Esophagus muscularis mucosa (tissue), 4 donors: ENCODE results near the gene PRDX2. TPM values are rescaled to one million over a fixed set of nuclear protein-coding genes. Genes with fewer than 3 reads are reported as not detected.

Experiments used
- DNase-seq: peaks from one replicate; pipeline ENCODE4 v3.0.0-alpha.2; 2017; ENCODE audit errors: extremely low spot score
- H3K27ac ChIP-seq, 4 donors: fragments of 200-600 bp; sonication (generic); replicated peaks in 1 of 4; 1 replicate in 3 of 4; 2 replicates in 1 of 4; pipeline ENCODE4 v1.5.1; 2016 to 2019; ENCODE audit warnings: mild to moderate bottlenecking in 1 of 4
- H3K27me3 ChIP-seq, 4 donors: fragments of 200-600 bp; sonication (generic); one replicate each; pipeline versions ENCODE4 v1.5.1 to v1.6.0; 2016 to 2019
- H3K36me3 ChIP-seq, 4 donors: fragments of 200-600 bp; sonication (generic); one replicate each; pipeline ENCODE4 v1.5.1; 2016 to 2019
- H3K4me1 ChIP-seq, 4 donors: fragments of 200-600 bp; sonication (generic); one replicate each; pipeline ENCODE4 v1.5.1; 2016 to 2019
- H3K4me3 ChIP-seq, 4 donors: fragments of 200-600 bp; sonication (generic); 1 replicate in 2 of 4; 2 replicates in 2 of 4; pipeline ENCODE4 v1.5.1; 2016 to 2019; ENCODE audit warnings: mild to moderate bottlenecking in 4 of 4, moderate library complexity in 1 of 4
- H3K9me3 ChIP-seq, 4 donors: fragments of 200-600 bp; sonication (generic); 1 replicate in 3 of 4; 2 replicates in 1 of 4; pipeline ENCODE4 v1.5.1; 2016 to 2019
- CTCF ChIP-seq, 3 experiments: fragments of 200-600 bp in 2 of 3; fragments of 450-650 bp in 1 of 3; sonication (generic) in 2 of 3; IDR thresholded peaks; one replicate each; pipeline ENCODE4 v1.5.1; 2017 to 2019; ENCODE audit warnings: antibody characterized with exemption in 3 of 3, mild to moderate bottlenecking in 2 of 3, moderate library complexity in 1 of 3
- EP300 ChIP-seq: sonication (generic); formaldehyde crosslinking; IDR thresholded peaks from one replicate; pipeline ENCODE4 v1.6.1; 2017; ENCODE audit warnings: antibody characterized with exemption
- POLR2A ChIP-seq: fragments of 450-650 bp; IDR thresholded peaks from one replicate; pipeline ENCODE4 v1.6.1; 2017; ENCODE audit warnings: antibody characterized with exemption, moderate library complexity, mild to moderate bottlenecking, low read depth
- POLR2AphosphoS5 ChIP-seq, 2 donors: sonication (generic); formaldehyde crosslinking; IDR thresholded peaks; one replicate each; pipeline ENCODE4 v1.6.1; 2017; ENCODE audit warnings: antibody characterized with exemption in 2 of 2
- WGBS: methylation state at CpG from one replicate; pipeline ENCODE4 v1.1.5; 2018; 5-methylcytosine and 5-hydroxymethylcytosine counted together
- intact Hi-C: fragments of 100-400 bp; cut with DNase I; formaldehyde crosslinking; loops from one replicate; pipeline ENCODE4 v1.15.1; 2023
- total RNA-seq, 4 donors: library from RNA; depleted of rRNA; stranded (reverse); fragments of >200 nt; gene quantifications; one replicate each; pipeline versions ENCODE4 v1.1.0 to v1.2.1, GENCODE V29; 2016

Gene PRDX2
- total RNA-seq, 4 donors from 2014 or later = 236 to 275 (median 250) TPM

- no peak for DNase-seq
- intact Hi-C loops = loop anchor here (2.0 kb wide), 1 partner anchor 81 kb away; no protein-coding TSS in a partner anchor
- Histone ChIP-seq H3K36me3 (peaks cover 13 to 60% (median 34%) of the 10 kb centered on the region in 4 donors), H3K4me3 (peak overlapping the region; percentile 43 to 62 (median 52)), H3K9me3 (no peaks in the 10 kb centered on the region), H3K27ac (peak overlapping the region; percentile 43 to 72 (median 56)), H3K27me3 (no peaks in the 10 kb centered on the region), H3K4me1 (peaks cover 4 to 8% (median 6%) of the 10 kb centered on the region in 4 donors)
- TF ChIP-seq CTCF (IDR thresholded peaks at IDR 0.05) (peak; percentile 84 to 95 (median 94)), EP300 (no peak), POLR2A (no peak), POLR2AphosphoS5 (IDR thresholded peaks at IDR 0.05) (peak; percentile 30 to 71)
- 2% methylated on average over 11 of the region's 30 CpGs for WGBS
Measured at GRCh38 chr19:12766051-12766521, 35.5 kb downstream of the PRDX2 start.

- intact Hi-C loops = loop anchor here (5.0 kb wide), 1 partner anchor 33 kb away; no protein-coding TSS in a partner anchor
- peaks cover 4 to 8% (median 6%) of the 10 kb centered on the region in 4 donors for H3K4me1 ChIP-seq
- TF ChIP-seq POLR2AphosphoS5 (IDR thresholded peaks at IDR 0.05) (no peak), POLR2A (no peak), CTCF (IDR thresholded peaks at IDR 0.05) (no peak), EP300 (no peak)
- no CpG with 5 or more reads among the region's 16 CpGs for WGBS
- H3K4me3 ChIP-seq = no peak overlapping the region
- no peak overlapping the region for H3K27ac ChIP-seq
- DNase-seq = no peak
- no peaks in the 10 kb centered on the region for H3K9me3 ChIP-seq
- no peaks in the 10 kb centered on the region for H3K27me3 ChIP-seq
- H3K36me3 ChIP-seq = peaks cover 13 to 47% (median 25%) of the 10 kb centered on the region in 4 donors
Measured at GRCh38 chr19:12764698-12765097, 36.9 kb downstream of the PRDX2 start.

GRCh38 chr19:12763100-12763499 lies 38.5 kb downstream of the PRDX2 start:
- Histone ChIP-seq H3K4me1 (peaks cover 4 to 8% (median 6%) of the 10 kb centered on the region in 4 donors), H3K4me3 (no peak overlapping the region), H3K27ac (no peak overlapping the region), H3K9me3 (no peaks in the 10 kb centered on the region), H3K36me3 (peaks cover 13 to 45% (median 21%) of the 10 kb centered on the region in 4 donors), H3K27me3 (no peaks in the 10 kb centered on the region)
- intact Hi-C loops = loop anchor here (5.0 kb wide), 1 partner anchor 34 kb away; no protein-coding TSS in a partner anchor
- TF ChIP-seq POLR2AphosphoS5 (IDR thresholded peaks at IDR 0.05) (no peak), POLR2A (no peak), EP300 (no peak), CTCF (IDR thresholded peaks at IDR 0.05) (no peak)
- WGBS = 89% methylated on average over 10 of the region's 11 CpGs
- DNase-seq = no peak

- H3K27ac ChIP-seq = no peak overlapping the region
- intact Hi-C loops = loop anchor here (5.0 kb wide), 1 partner anchor 38 kb away; no protein-coding TSS in a partner anchor
- H3K27me3 ChIP-seq = no peaks in the 10 kb centered on the region
- H3K4me1 ChIP-seq = peaks cover 11 to 13% (median 12%) of the 10 kb centered on the region in 4 donors
- WGBS = 93% methylated on average over 6 of the region's 6 CpGs
- H3K9me3 ChIP-seq = no peaks in the 10 kb centered on the region
- H3K4me3 ChIP-seq = no peak overlapping the region
- no peak for TF ChIP-seq EP300
- TF ChIP-seq CTCF (IDR thresholded peaks at IDR 0.05) = no peak
- TF ChIP-seq POLR2A = no peak
- no peak for TF ChIP-seq POLR2AphosphoS5 (IDR thresholded peaks at IDR 0.05)
- DNase-seq = no peak
- H3K36me3 ChIP-seq = peaks cover 4 to 21% (median 13%) of the 10 kb centered on the region in 4 donors
Measured at GRCh38 chr19:12759686-12760085, 41.9 kb downstream of the PRDX2 start.
